Colonic mucosa (tissue), 4 donors: ENCODE data around the gene TREML2. TPM values are rescaled to one million over a fixed set of nuclear protein-coding genes. Genes with fewer than 3 reads are reported as not detected.

ENCODE experiments used
- DNase-seq: peaks from one replicate; pipeline ENCODE4 v3.0.0-alpha.2; 2020
- H3K27ac ChIP-seq: fragments of 200-600 bp; one replicate; pipeline ENCODE4 v1.8.0; 2021
- H3K27me3 ChIP-seq: fragments of 200-600 bp; one replicate; pipeline ENCODE4 v1.8.0; 2021
- H3K36me3 ChIP-seq: fragments of 200-600 bp; one replicate; pipeline ENCODE4 v1.8.0; 2021
- H3K4me1 ChIP-seq: fragments of 200-600 bp; one replicate; pipeline ENCODE4 v1.8.0; 2021; ENCODE audit warnings: mild to moderate bottlenecking
- H3K4me3 ChIP-seq: fragments of 200-600 bp; one replicate; pipeline ENCODE4 v1.8.0; 2021
- H3K9ac ChIP-seq, 2 donors: one replicate each; pipeline ENCODE4 v1.7.0; 2013; ENCODE audit warnings: control low read depth in 2 of 2, low read depth in 2 of 2, low read length in 2 of 2
- H3K9me3 ChIP-seq: fragments of 200-600 bp; one replicate; pipeline ENCODE4 v1.8.0; 2021
- CTCF ChIP-seq: fragments of 200-600 bp; IDR thresholded peaks from one replicate; pipeline ENCODE4 v1.8.0; 2022; ENCODE audit warnings: antibody characterized with exemption, mild to moderate bottlenecking
- intact Hi-C: fragments of 100-400 bp; cut with DNase I; formaldehyde crosslinking; loops from one replicate; pipeline ENCODE4 v1.14.1; 2022
- total RNA-seq, 2 donors: library from RNA; stranded (reverse); fragmentation: NEBNext Ultra II Directional in 1 of 2; extraction: Animal tissue kit (Norgen Biotek cat#: 25700) in 1 of 2; gene quantifications; one replicate each; pipeline ENCODE4 v1.2.1, GENCODE V29; 2021
- donor health status: healthy.
- donor health status: DM: no; HTN: no; CAD: no.
- donor health status: DM: no; HTN: no; CAD: no.

The TREML2 gene
- total RNA-seq, 2 donors from 2014 or later, result 0.11 TPM; not detected in 1

- no peak for DNase-seq
- Histone ChIP-seq H3K4me3 (no peak overlapping the region), H3K9ac (no peak overlapping the region), H3K27me3 (no peaks in the 10 kb centered on the region), H3K9me3 (no peaks in the 10 kb centered on the region), H3K36me3 (no peaks in the 10 kb centered on the region), H3K4me1 (no peaks in the 10 kb centered on the region), H3K27ac (peak overlapping the region; percentile 47)
- TF ChIP-seq CTCF, result no peak
- intact Hi-C loops, result no loop called here
Measured at GRCh38 chr6:41201764-41202173, 820 bp upstream of the TREML2 start.

GRCh38 chr6:41200296-41200900 lies 551 bp downstream of the TREML2 start:
- H3K4me1 ChIP-seq, result no peaks in the 10 kb centered on the region
- H3K9ac ChIP-seq, result no peak overlapping the region
- H3K36me3 ChIP-seq, result no peaks in the 10 kb centered on the region
- intact Hi-C loops, result no loop called here
- no peaks in the 10 kb centered on the region for H3K9me3 ChIP-seq
- no peak overlapping the region for H3K4me3 ChIP-seq
- H3K27me3 ChIP-seq, result no peaks in the 10 kb centered on the region
- TF ChIP-seq CTCF, result no peak
- no peak for DNase-seq
- H3K27ac ChIP-seq, result peak overlapping the region; percentile 47

- intact Hi-C loops, result no loop called here
- DNase-seq, result no peak
- H3K27me3 ChIP-seq, result no peaks in the 10 kb centered on the region
- no peak for TF ChIP-seq CTCF
- no peaks in the 10 kb centered on the region for H3K4me1 ChIP-seq
- no peak overlapping the region for H3K9ac ChIP-seq
- H3K36me3 ChIP-seq, result no peaks in the 10 kb centered on the region
- peak overlapping the region; percentile 47 for H3K27ac ChIP-seq
- no peak overlapping the region for H3K4me3 ChIP-seq
- H3K9me3 ChIP-seq, result no peaks in the 10 kb centered on the region
Measured at GRCh38 chr6:41199552-41200246, 1.2 kb downstream of the TREML2 start.

- H3K36me3 ChIP-seq, result no peaks in the 10 kb centered on the region
- no peaks in the 10 kb centered on the region for H3K9me3 ChIP-seq
- TF ChIP-seq CTCF, result no peak
- H3K9ac ChIP-seq, result no peak overlapping the region
- no peaks in the 10 kb centered on the region for H3K4me1 ChIP-seq
- no peak for DNase-seq
- H3K27ac ChIP-seq, result no peak overlapping the region
- no peaks in the 10 kb centered on the region for H3K27me3 ChIP-seq
- intact Hi-C loops, result no loop called here
- H3K4me3 ChIP-seq, result no peak overlapping the region
Measured at GRCh38 chr6:41197234-41197633, 3.7 kb downstream of the TREML2 start.

- TF ChIP-seq CTCF, result no peak
- Histone ChIP-seq H3K4me1 (no peaks in the 10 kb centered on the region), H3K9me3 (no peaks in the 10 kb centered on the region), H3K9ac (no peak overlapping the region), H3K27me3 (no peaks in the 10 kb centered on the region), H3K36me3 (no peaks in the 10 kb centered on the region), H3K27ac (no peak overlapping the region), H3K4me3 (no peak overlapping the region)
- intact Hi-C loops, result no loop called here
- DNase-seq, result no peak
Measured at GRCh38 chr6:41194386-41194785, 6.6 kb downstream of the TREML2 start.
